IMR-90 (cell line): ENCODE results near the gene KRTAP12-2. TPM values are rescaled to one million over a fixed set of nuclear protein-coding genes. Genes with fewer than 3 reads are reported as not detected.

ENCODE experiments used
- ATAC-seq: fragments of 200-7000 bp; cut with Tn5 transposase; 2 replicates; pipeline ENCODE4 v1.9.1; 2020; ENCODE audit warnings: low read depth, mild to moderate bottlenecking, moderate library complexity
- BruUV-seq: library from RNA; stranded (reverse); fragments of 400-500 nt; replicated peaks from 2 replicates; lab custom pipeline; 2021; lab: Mats Ljungman, UMichigan
- CTCF ChIA-PET: fragments of 300-600 bp; formaldehyde crosslinking; extraction: SDS; loops from one replicate; lab custom pipeline; 2021; ENCODE audit warnings: antibody characterized with exemption; lab: Yijun Ruan, JAX
- POLR2A ChIA-PET: fragments of 300-600 bp; sonication (Branson Sonifier 250); formaldehyde crosslinking; loops from one replicate; lab custom pipeline; 2022; ENCODE audit warnings: antibody characterized with exemption; ENCODE audit not compliant: unreplicated experiment; lab: Charles Lee
- DNase-seq: peaks from one replicate; pipeline ENCODE4 v3.0.0; 2013
- H2AFZ ChIP-seq: replicated peaks from 2 replicates; pipeline ENCODE3; 2013; ENCODE audit warnings: low read length, mild to moderate bottlenecking; ENCODE audit not compliant: poor library complexity
- H2AK5ac ChIP-seq: 2 replicates; pipeline ENCODE4 v1.6.1; 2013; ENCODE audit warnings: low read depth, low read length, inconsistent platforms
- H2AK9ac ChIP-seq: replicated peaks from 2 replicates; pipeline ENCODE3; 2013; ENCODE audit warnings: mild to moderate bottlenecking, low read depth, low read length, moderate library complexity; ENCODE audit not compliant: poor library complexity
- H2BK120ac ChIP-seq: 2 replicates; pipeline ENCODE4 v1.6.1; 2013; ENCODE audit warnings: low read depth, low read length, inconsistent platforms
- H2BK15ac ChIP-seq: 3 replicates; pipeline ENCODE4 v1.6.1; 2013; ENCODE audit warnings: low read depth, low read length, inconsistent platforms
- H2BK20ac ChIP-seq: 2 replicates; pipeline ENCODE4 v1.6.1; 2013; ENCODE audit warnings: low read depth, mild to moderate bottlenecking, inconsistent platforms, low read length, moderate library complexity
- H2BK5ac ChIP-seq: 2 replicates; pipeline ENCODE4 v1.6.1; 2013; ENCODE audit warnings: mild to moderate bottlenecking, low read depth, low read length, inconsistent platforms; ENCODE audit not compliant: poor library complexity, severe bottlenecking
- H3K14ac ChIP-seq: replicated peaks from 2 replicates; pipeline ENCODE4 v1.6.1; 2013; ENCODE audit warnings: low read depth, low read length, inconsistent platforms
- H3K18ac ChIP-seq: 2 replicates; pipeline ENCODE4 v1.6.1; 2013; ENCODE audit warnings: low read depth, low read length, control low read depth
- H3K23ac ChIP-seq: 2 replicates; pipeline ENCODE4 v1.6.1; 2013; ENCODE audit warnings: low read depth, low read length, inconsistent platforms
- H3K27ac ChIP-seq: 2 replicates; pipeline ENCODE4 v1.5.1; 2013; ENCODE audit warnings: mild to moderate bottlenecking, control low read depth, low read length; ENCODE audit not compliant: insufficient read depth
- H3K27me3 ChIP-seq: 2 replicates; pipeline ENCODE4 v1.6.1; 2013; ENCODE audit warnings: low read length; ENCODE audit not compliant: control insufficient read depth, insufficient read depth
- H3K36me3 ChIP-seq: 2 replicates; pipeline ENCODE4 v1.6.1; 2013; ENCODE audit warnings: low read length, mixed read lengths; ENCODE audit not compliant: control insufficient read depth, insufficient read depth
- H3K4ac ChIP-seq: 2 replicates; pipeline ENCODE4 v1.6.1; 2013; ENCODE audit warnings: low read depth, low read length, inconsistent platforms
- H3K4me1 ChIP-seq: 2 replicates; pipeline ENCODE4 v1.6.1; 2013; ENCODE audit warnings: low read length, mixed read lengths; ENCODE audit not compliant: control insufficient read depth, insufficient read depth
- H3K4me2 ChIP-seq: 2 replicates; pipeline ENCODE4 v1.6.1; 2013; ENCODE audit warnings: low read depth, mild to moderate bottlenecking, control low read depth, low read length, moderate library complexity
- H3K4me3 ChIP-seq: 2 replicates; pipeline ENCODE4 v1.5.1; 2013; ENCODE audit warnings: low read depth, mild to moderate bottlenecking, control low read depth, low read length, moderate library complexity; ENCODE audit not compliant: insufficient read depth
- H3K56ac ChIP-seq: 2 replicates; pipeline ENCODE4 v1.6.1; 2013; ENCODE audit warnings: low read length, inconsistent platforms; ENCODE audit not compliant: insufficient read depth; ENCODE audit errors: extremely low read depth
- H3K79me1 ChIP-seq, 2 experiments: 2 replicates each; pipeline ENCODE4 v1.6.1; 2013; ENCODE audit warnings: low read length in 2 of 2, inconsistent platforms in 1 of 2, low read depth in 1 of 2
- H3K9ac ChIP-seq: 2 replicates; pipeline ENCODE4 v1.6.1; 2013; ENCODE audit warnings: low read depth, low read length, control low read depth
- H3K9me1 ChIP-seq: 2 replicates; pipeline ENCODE4 v1.6.1; 2013; ENCODE audit warnings: low read length, inconsistent platforms; ENCODE audit not compliant: insufficient read depth
- H3K9me3 ChIP-seq: 2 replicates; pipeline ENCODE4 v1.6.1; 2013; ENCODE audit warnings: low read length; ENCODE audit not compliant: control insufficient read depth, insufficient read depth
- H4K20me1 ChIP-seq: 2 replicates; pipeline ENCODE4 v1.6.1; 2013; ENCODE audit warnings: low read length, inconsistent platforms; ENCODE audit not compliant: insufficient read depth
- H4K5ac ChIP-seq: 2 replicates; pipeline ENCODE4 v1.6.1; 2013; ENCODE audit warnings: mild to moderate bottlenecking, low read depth, low read length, control low read depth
- H4K8ac ChIP-seq, 2 experiments: 2 replicates each; pipeline ENCODE4 v1.6.1; 2013; ENCODE audit warnings: low read depth in 2 of 2, low read length in 2 of 2, control low read depth in 1 of 2, inconsistent platforms in 1 of 2
- H4K91ac ChIP-seq: 2 replicates; pipeline ENCODE4 v1.6.1; 2013; ENCODE audit warnings: low read depth, low read length, inconsistent platforms; ENCODE audit not compliant: insufficient read depth
- CEBPB ChIP-seq: IDR thresholded peaks from 2 replicates; pipeline ENCODE4 v1.6.1; 2012; ENCODE audit warnings: low read depth, low read length, improper control_type of control experiment
- ELK1 ChIP-seq: fragments of 150-350 bp; IDR thresholded peaks from 2 replicates; pipeline ENCODE4 v1.6.1; 2016; ENCODE audit warnings: low read depth, mild to moderate bottlenecking, low read length, moderate library complexity, borderline replicate concordance
- MAZ ChIP-seq: IDR thresholded peaks from 2 replicates; pipeline ENCODE4 v1.6.1; 2012; ENCODE audit warnings: low read depth, mild to moderate bottlenecking, low read length, improper control_type of control experiment, moderate library complexity, borderline replicate concordance
- NFE2L2 ChIP-seq: fragments of 150-350 bp; IDR thresholded peaks from 2 replicates; pipeline ENCODE4 v1.6.1; 2016; ENCODE audit warnings: low read depth, mild to moderate bottlenecking, low read length
- RFX5 ChIP-seq: IDR thresholded peaks from 2 replicates; pipeline ENCODE4 v1.8.0; 2012; ENCODE audit warnings: low read depth, mild to moderate bottlenecking, low read length, moderate library complexity
- WGBS, 2 experiments: methylation state at CpG; one replicate each; pipeline versions ENCODE4 v1.1.5 to v1.1.7; 2013; ENCODE audit warnings: missing lambda C conversion rate in 2 of 2; ENCODE audit not compliant: insufficient read length in 1 of 2; ENCODE audit errors: extremely low coverage in 2 of 2; 5-methylcytosine and 5-hydroxymethylcytosine counted together
- dilution Hi-C: fragments of 300-500 bp; cut with HindIII; formaldehyde crosslinking; loops from one replicate; pipeline ENCODE4 v1.14.3; 2018; ENCODE audit warnings: low sequenced_read_pairs; ENCODE audit not compliant: unreplicated experiment
- in situ Hi-C: fragments of 300-500 bp; cut with MboI; formaldehyde crosslinking; loops from 3 replicates; pipeline ENCODE4 v1.14.3; 2019; ENCODE audit warnings: low sequenced_read_pairs, inconsistent platforms, mixed read lengths
- intact Hi-C: fragments of 100-400 bp; cut with micrococcal nuclease; formaldehyde crosslinking; loops from 2 replicates; pipeline ENCODE4 v1.10.0; 2022
- polyA plus RNA-seq, 3 experiments: library from polyadenylated mRNA; depleted of rRNA; stranded (reverse); fragments of >200 nt; gene quantifications; 2 replicates each; pipeline ENCODE4 v1.2.3, GENCODE V29; 2012; ENCODE audit warnings: low replicate concordance in 1 of 3
- total RNA-seq: library from RNA; depleted of rRNA; stranded (reverse); fragments of >200 nt; gene quantifications from 2 replicates; pipeline ENCODE4 v1.2.3, GENCODE V29; 2012
- TF ChIP-seq, protein P1 (sequence below): conservative IDR thresholded peaks from 2 replicates; pipeline ENCODE4 v1.5.1; 2012; ENCODE audit warnings: mild to moderate bottlenecking, low read depth, low read length, improper control_type of control experiment

KRTAP12-2 gene
- total and polyA plus RNA-seq, 2 of the 4 experiments (the other 2 are of a cell fraction) = not detected

- no peak overlapping the region for H4K91ac ChIP-seq
- no peak overlapping the region for H2AK5ac ChIP-seq
- no peak overlapping the region for H2BK20ac ChIP-seq
- H2BK5ac ChIP-seq = no peak overlapping the region
- H3K4ac ChIP-seq = no peak overlapping the region
- H3K9ac ChIP-seq = no peak overlapping the region
- CTCF ChIA-PET = no interaction called here
- no peak overlapping the region for H3K14ac ChIP-seq
- no peaks in the 10 kb centered on the region for H3K9me3 ChIP-seq
- H4K5ac ChIP-seq = no peak overlapping the region
- no peak for ATAC-seq
- WGBS, 2 experiments = 40% methylated on average over 2 of the region's 6 CpGs; no CpG with 5 or more reads in 1 of the 2 experiments
- H4K20me1 ChIP-seq = no peaks in the 10 kb centered on the region
- H3K4me2 ChIP-seq = no peak overlapping the region
- no peak overlapping the region for H3K23ac ChIP-seq
- no peak overlapping the region for H3K4me3 ChIP-seq
- in situ Hi-C loops (no loop called here), dilution Hi-C loops (no loop called here), intact Hi-C loops (no loop called here)
- H3K27ac ChIP-seq = no peak overlapping the region
- no peak overlapping the region for H2BK15ac ChIP-seq
- H3K27me3 ChIP-seq = peaks cover 32% of the 10 kb centered on the region
- H3K79me1 ChIP-seq = no peaks in the 10 kb centered on the region
- H2AFZ ChIP-seq = no peak overlapping the region
- POLR2A ChIA-PET = no interaction called here
- H4K8ac ChIP-seq = no peak overlapping the region
- H3K36me3 ChIP-seq = no peaks in the 10 kb centered on the region
- no peak overlapping the region for H2BK120ac ChIP-seq
- DNase-seq = no peak
- no peak for TF ChIP-seq RFX5
- no peak for TF ChIP-seq NFE2L2
- TF ChIP-seq, protein P1, sequence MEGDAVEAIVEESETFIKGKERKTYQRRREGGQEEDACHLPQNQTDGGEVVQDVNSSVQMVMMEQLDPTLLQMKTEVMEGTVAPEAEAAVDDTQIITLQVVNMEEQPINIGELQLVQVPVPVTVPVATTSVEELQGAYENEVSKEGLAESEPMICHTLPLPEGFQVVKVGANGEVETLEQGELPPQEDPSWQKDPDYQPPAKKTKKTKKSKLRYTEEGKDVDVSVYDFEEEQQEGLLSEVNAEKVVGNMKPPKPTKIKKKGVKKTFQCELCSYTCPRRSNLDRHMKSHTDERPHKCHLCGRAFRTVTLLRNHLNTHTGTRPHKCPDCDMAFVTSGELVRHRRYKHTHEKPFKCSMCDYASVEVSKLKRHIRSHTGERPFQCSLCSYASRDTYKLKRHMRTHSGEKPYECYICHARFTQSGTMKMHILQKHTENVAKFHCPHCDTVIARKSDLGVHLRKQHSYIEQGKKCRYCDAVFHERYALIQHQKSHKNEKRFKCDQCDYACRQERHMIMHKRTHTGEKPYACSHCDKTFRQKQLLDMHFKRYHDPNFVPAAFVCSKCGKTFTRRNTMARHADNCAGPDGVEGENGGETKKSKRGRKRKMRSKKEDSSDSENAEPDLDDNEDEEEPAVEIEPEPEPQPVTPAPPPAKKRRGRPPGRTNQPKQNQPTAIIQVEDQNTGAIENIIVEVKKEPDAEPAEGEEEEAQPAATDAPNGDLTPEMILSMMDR = no peak
- TF ChIP-seq ELK1 = no peak
- TF ChIP-seq CEBPB = no peak
- TF ChIP-seq MAZ = no peak
- H3K9me1 ChIP-seq = no peaks in the 10 kb centered on the region
- H3K4me1 ChIP-seq = no peaks in the 10 kb centered on the region
- BruUV-seq = no TSS peak
- H3K56ac ChIP-seq = no peak overlapping the region
- no peak overlapping the region for H3K18ac ChIP-seq
- no peak overlapping the region for H2AK9ac ChIP-seq
Observed at GRCh38 chr21:44684483-44684882, 17.8 kb upstream of the KRTAP12-2 start.
